Endothelial cell of umbilical vein (primary cell): ENCODE measurements around the gene ERAP2.

Experiments used
- EZH2 ChIP-seq: IDR thresholded peaks from 2 replicates; pipeline ENCODE4 v1.6.1; 2012; ENCODE audit warnings: borderline replicate concordance, low read depth, mild to moderate bottlenecking, moderate library complexity, low read length, inconsistent platforms; ENCODE audit not compliant: severe bottlenecking
- POLR2A ChIP-seq: IDR thresholded peaks from 2 replicates; pipeline ENCODE4 v1.6.1; 2012; ENCODE audit warnings: low read depth, mild to moderate bottlenecking, control low read depth, low read length
- POLR2AphosphoS5 ChIP-seq: IDR thresholded peaks from 2 replicates; pipeline ENCODE4 v1.6.1; 2012; ENCODE audit warnings: low read depth, mild to moderate bottlenecking, control low read depth, low read length, moderate library complexity; ENCODE audit not compliant: insufficient read depth
- TF ChIP-seq, protein P1 (sequence below): IDR thresholded peaks from 2 replicates; pipeline ENCODE4 v1.6.1; 2011; ENCODE audit not compliant: insufficient read depth, insufficient read length
- TF ChIP-seq, protein P2 (sequence below), 2 donors: IDR thresholded peaks; 1 replicate in 1 of 2; 2 replicates in 1 of 2; pipeline ENCODE4 v1.5.1; 2011; ENCODE audit warnings: low read length in 2 of 2, mild to moderate bottlenecking in 2 of 2, moderate library complexity in 2 of 2, control low read depth in 1 of 2, inconsistent platforms in 1 of 2, low read depth in 1 of 2; ENCODE audit not compliant: insufficient read depth in 1 of 2; ENCODE audit errors: extremely low read depth in 1 of 2

DNA sequence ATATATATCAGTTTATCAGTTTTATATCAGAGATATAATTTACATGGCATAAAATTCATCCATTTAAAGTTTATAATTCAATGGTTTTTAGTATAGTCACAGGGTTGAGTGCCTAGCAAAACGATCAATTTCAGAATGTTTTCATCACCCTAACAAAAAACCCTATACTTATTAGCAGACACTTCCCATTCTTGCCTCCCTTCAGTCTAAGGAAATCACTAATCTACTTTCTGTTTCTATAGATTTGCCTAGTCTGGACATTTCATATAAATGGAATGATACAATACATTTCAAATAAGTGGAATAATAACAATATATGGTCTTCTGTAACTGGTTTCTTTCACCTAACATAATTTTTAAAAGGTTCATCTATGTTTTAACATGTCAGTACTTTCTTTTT, 50.0 kb downstream of the ERAP2 start:
- TF ChIP-seq, protein P1, sequence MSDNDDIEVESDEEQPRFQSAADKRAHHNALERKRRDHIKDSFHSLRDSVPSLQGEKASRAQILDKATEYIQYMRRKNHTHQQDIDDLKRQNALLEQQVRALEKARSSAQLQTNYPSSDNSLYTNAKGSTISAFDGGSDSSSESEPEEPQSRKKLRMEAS, result no peak
- TF ChIP-seq EZH2 (no peak), POLR2A (no peak), POLR2AphosphoS5 (no peak)
- TF ChIP-seq, protein P2, sequence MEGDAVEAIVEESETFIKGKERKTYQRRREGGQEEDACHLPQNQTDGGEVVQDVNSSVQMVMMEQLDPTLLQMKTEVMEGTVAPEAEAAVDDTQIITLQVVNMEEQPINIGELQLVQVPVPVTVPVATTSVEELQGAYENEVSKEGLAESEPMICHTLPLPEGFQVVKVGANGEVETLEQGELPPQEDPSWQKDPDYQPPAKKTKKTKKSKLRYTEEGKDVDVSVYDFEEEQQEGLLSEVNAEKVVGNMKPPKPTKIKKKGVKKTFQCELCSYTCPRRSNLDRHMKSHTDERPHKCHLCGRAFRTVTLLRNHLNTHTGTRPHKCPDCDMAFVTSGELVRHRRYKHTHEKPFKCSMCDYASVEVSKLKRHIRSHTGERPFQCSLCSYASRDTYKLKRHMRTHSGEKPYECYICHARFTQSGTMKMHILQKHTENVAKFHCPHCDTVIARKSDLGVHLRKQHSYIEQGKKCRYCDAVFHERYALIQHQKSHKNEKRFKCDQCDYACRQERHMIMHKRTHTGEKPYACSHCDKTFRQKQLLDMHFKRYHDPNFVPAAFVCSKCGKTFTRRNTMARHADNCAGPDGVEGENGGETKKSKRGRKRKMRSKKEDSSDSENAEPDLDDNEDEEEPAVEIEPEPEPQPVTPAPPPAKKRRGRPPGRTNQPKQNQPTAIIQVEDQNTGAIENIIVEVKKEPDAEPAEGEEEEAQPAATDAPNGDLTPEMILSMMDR (IDR thresholded peaks at IDR 0.05; ENCODE audit: extremely low read depth in 1 of 2, insufficient read depth in 1 of 2, low read depth in 1 of 2, low read length in 2 of 2), result no peak
